GM18520 (cell line): ENCODE results near the gene SLC44A5.
"Not testable (repeated sequence)": the region's sequence is repeated elsewhere in the genome, so short reads cannot be mapped to it uniquely, and the experiment has no call there.

Source experiments
- ATAC-seq: cut with Tn5 transposase; IDR thresholded peaks from one replicate; pipeline ENCODE4 v1.9.1; 2021; ENCODE audit not compliant: unreplicated experiment

The SLC44A5 gene

GRCh38 chr1:75611014-75611413, at the start of gene SLC44A5:
SLC44A5 (minus strand) TSS chr1:75611114; CDS start chr1:75541447, 69,667 bp downstream.
- ATAC-seq: no peak

DNA sequence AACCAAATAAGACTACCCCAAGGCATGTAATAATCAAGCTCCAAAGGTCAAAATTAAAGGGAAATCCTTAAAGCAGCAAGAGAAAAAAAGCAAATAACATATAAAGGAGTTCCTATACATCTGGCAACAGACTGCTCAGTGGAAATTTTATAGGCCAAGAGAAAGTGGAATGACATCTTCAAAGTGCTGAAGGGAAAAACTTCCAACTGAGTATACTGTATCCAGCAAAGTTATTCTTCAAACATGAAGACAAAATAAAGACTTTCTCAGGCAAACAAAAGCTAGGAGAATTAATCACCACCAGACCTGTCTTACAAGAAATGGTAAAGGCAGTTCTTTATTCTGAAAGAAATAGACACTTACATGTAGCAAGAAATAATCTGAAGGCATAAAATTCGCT, 45.0 kb upstream of the SLC44A5 start:
- ATAC-seq: no peak

- not testable (repeated sequence) for ATAC-seq
These were observed 36.3 kb upstream of the SLC44A5 start for GRCh38 chr1:75647183-75647582.

GRCh38 chr1:75645153-75645552, 34.2 kb upstream of the SLC44A5 start:
- ATAC-seq: not testable (repeated sequence)

DNA sequence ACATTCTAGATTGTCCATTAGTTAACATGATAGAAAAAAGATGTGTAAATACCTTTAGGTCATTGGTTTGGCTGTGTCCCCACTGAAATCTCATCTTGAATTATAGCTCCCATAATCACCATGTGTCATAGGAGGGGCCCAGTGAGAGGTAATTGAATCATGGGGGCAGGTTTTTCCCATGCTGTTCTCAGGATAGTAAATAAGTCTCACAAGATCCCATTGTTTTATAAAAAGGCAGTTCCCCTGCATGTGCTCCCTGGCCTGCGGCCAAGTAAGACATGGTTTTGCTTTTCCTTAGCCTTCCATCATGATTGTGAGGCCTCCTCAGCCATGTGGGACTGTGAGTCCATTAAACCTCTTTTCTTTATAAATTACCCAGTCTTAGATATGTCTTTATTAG, 32.5 kb upstream of the SLC44A5 start:
- no peak for ATAC-seq

DNA sequence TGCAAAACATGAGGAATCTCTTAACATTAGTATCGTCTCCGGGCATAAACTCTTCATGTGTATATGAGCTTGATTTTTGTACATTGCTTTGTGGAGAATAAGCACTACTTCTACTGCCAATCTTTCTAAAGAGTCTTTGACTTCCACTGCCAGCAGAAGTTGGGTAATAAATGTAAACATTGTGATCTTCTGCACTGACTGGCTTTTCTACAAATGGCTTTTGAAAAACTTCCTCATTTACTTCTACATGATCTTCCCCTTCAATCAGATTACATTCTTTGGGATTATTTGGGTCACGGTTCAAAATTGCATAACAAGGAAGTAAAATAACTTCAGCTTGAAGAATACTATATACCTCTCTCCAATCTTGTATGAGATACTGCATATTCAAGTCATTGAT, 30.4 kb upstream of the SLC44A5 start:
- no peak for ATAC-seq

GRCh38 chr1:75640137-75640536, 29.2 kb upstream of the SLC44A5 start:
- no peak for ATAC-seq

DNA sequence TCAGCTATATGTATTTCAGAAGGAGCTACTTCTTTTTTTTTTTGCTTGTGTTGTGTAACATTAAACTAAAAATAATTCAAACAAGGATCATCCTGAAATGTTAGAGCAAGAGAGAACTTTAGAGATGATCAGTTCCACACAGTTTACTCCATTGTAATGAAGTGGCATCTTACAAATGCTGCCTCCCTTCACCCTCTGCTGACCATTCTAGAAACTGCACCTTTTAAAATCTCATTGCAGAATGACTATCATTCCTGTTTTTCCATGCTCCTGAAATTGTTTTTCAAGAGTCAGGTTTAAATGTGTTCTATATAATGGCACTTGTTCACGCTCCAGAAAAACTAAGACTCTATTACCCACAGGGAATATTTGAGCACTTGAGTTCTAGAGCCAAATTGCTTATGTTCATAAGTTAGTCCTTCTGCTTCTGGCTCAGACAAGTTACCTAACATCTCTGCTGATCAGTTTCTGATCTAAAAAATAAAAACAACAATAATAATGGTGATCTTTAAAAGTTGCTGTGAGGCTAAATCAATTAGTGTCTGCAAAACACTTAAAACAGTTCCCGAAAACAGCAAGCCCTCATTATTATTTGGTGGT, 21.5 kb upstream of the SLC44A5 start:
- ATAC-seq: peak; percentile 55

DNA sequence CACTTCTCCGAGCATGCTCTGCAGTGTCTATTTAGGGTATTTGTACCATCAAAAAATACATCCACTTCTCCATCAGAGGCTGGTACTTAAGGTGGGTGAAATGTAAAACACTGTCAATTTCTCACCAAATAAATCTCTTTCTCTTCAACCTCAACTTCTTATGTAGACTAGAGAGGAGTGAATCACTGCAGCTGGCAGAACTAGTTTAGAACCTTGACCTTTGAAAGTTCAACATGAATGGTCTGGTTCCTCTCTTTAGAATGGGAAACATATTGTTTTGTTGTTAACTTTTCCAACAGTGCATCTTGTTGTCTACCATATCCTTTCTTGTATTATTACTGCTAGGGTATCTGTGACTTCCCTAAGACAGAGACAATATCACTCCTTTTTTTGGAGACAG, 20.1 kb upstream of the SLC44A5 start:
- no peak for ATAC-seq

DNA sequence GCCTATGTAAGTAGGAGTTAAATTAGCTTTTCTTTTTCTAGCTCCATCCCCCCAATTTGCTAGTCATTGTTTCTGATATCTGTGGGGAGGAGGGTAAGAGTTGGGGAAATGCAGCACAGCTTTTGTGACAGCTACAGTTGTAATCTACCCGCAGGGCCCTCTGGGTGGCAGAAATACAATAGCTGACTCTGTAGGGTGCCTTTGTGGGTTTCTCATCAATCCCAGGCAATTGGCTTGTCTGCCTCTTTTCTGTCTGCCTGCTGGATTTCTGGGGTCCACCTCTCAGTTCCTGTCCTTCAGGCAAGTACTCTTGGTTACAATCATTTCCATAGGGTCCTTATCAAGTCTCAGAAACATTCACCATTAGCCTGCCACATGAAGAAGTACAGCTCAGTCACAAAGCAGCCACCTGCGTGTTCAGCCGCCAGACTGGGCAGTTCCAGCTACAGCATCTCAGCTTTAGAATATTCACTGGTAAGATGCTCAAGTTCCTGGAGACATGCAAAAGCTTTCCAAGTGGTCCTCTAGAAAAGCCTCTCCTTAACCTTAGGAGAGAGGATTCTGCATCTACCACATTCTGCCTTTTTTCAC, 19.2 kb upstream of the SLC44A5 start:
- ATAC-seq: no peak

- no peak for ATAC-seq
These were observed 14.9 kb upstream of the SLC44A5 start for GRCh38 chr1:75625795-75626194.

- no peak for ATAC-seq
These were observed 7.5 kb upstream of the SLC44A5 start for GRCh38 chr1:75618382-75618781.

DNA sequence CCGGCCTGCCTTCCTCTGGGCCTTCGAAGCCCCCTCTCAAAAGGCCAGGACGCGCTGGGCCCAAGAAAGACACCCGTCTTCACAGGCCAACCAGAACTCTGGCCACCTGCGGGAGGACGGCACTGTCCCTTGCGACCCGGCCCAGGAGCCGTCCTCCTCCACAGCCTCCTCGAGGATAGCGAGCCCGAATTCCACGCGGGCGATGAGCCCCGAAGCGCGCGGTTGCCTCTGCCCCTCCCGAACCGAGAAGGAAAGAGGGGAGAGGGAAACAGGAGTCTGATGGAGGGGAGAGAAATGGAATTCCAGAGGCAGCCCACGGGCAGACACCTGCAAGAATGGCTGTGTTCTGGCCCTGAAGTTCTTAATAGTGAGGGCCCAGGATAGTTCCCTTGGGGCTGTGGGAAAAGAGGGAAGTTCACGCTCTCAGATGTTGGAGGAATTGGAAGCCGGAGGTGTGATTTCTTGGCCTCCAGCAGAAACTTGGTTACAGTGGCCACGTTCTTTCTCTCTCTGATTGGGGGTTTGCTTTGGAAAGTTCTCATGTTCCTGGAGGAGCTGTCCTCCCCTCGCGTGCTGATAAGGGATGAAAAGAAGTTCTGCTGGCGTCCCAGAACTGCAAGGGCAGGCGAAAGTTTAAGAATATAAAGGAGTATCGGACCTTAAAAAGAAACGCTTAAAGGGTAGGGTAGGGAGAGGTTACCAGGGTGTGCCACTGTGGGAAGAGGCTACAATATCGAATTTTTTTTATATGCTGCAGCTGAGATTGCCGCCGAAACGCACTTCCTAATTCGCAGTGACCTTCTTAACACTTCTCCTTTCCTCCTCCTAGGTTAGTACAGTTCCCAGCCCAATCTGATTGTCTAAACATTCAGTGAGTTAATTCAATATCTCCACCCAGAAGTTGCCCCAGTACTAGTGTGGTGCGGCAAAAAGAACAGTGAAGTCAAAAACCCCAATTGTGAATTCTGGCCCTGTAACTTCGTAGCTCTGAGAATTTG, 5.8 kb upstream of the SLC44A5 start:
- no peak for ATAC-seq

DNA sequence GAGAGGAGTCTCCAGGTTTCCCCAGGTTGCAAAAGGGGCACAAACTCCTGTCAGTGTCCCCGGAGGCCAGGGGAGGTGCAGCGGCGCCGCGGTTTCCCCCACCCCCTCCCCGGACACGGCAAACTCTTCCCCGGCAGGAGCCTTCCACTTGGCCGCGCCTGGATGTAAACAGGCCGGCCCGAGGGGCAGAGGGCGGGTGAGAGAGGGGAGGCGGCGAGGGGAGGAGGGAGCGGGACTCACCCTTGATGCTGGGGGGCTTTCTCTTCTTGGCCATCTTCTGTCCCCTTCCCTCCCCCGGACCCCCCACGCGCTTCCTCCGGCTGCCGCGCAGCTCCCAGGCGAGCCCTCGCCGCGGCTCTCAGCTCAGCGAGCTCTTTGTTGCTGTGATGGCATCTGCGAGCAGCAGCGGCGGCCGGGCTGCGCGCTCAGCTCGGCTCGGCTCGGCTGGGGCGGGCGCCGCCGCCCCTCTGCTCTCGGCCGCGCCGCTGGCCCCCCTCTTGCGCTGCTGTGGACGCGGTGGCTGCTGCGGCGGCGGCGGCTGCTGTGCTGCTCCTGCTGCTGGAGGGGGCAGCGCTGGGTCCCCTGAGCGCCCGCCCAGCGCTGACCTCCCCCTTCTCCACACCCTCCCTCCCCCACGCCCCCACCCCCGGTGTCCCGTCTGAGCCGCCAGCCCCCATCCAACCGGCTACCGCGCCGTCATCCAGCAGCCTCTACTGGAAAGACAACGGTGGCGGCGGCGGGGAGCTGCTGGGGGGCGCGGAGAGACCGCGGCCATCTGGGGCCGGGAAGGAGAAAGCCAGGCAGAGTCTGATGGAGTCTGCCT, 4.9 kb upstream of the SLC44A5 start:
- no peak for ATAC-seq

GRCh38 chr1:75614399-75614756, 3.5 kb upstream of the SLC44A5 start:
- ATAC-seq: no peak

GRCh38 chr1:75613916-75614315, 3.0 kb upstream of the SLC44A5 start:
- no peak for ATAC-seq

DNA sequence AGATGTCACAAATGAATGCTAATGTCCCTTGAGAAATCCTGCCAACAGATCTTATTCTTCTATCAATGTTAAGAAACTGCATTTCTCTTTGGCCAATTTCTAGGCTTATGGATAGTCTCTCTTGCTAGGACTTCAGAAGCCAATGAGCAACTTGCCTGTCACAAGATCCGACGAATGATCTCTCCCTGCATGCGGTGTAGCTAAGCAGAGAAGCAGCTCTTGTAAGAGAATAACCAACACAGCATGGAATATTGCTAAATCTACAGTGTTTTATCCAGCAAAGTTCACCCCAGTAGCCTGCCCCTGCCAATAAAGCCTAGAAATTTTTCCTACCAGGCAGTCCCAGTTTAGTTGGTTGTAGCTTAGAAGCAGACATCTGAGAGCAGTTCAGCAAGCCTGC, 2.1 kb upstream of the SLC44A5 start:
- no peak for ATAC-seq

GRCh38 chr1:75602486-75602885, 8.4 kb downstream of the SLC44A5 start:
- ATAC-seq: no peak

DNA sequence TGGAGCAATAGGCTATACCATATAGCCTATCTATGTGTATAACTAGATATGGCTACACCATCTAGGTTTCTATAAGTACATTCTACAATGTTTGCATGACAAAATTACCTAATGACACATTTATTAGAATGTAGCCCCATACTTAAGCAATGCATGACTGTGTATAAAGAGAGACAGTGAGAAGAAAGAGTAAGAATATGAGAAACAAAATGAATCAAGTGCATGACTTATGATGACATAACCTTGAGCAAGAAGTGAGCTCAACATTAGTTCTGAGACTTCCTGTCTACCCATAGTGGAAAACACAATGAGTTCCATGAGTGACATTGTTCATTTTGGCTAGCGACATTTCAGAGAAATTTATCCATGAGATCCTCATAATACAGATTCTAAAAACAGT, 10.1 kb downstream of the SLC44A5 start:
- no peak for ATAC-seq

- ATAC-seq: no peak
These were observed 16.6 kb downstream of the SLC44A5 start for GRCh38 chr1:75594327-75594726.

GRCh38 chr1:75593457-75593856, 17.5 kb downstream of the SLC44A5 start:
- not testable (repeated sequence) for ATAC-seq
